WTC11 (cell line): Measurements from ENCODE around the gene PGGHG. TPM values are rescaled to one million over a fixed set of nuclear protein-coding genes. Genes with fewer than 3 reads are reported as not detected.

Source experiments
- ATAC-seq: fragments of 200-7000 bp; cut with Tn5 transposase; 2 replicates; pipeline ENCODE4 v1.10.0; 2021; ENCODE audit warnings: mild to moderate bottlenecking, moderate library complexity
- CTCF ChIA-PET: fragments of 300-600 bp; sonication (Branson Sonifier 250); formaldehyde crosslinking; loops from one replicate; lab custom pipeline; 2021; ENCODE audit warnings: antibody characterized with exemption; lab: Charles Lee
- POLR2A ChIA-PET: fragments of 350-600 bp; sonication (Branson Sonifier 250); formaldehyde crosslinking; loops from one replicate; lab custom pipeline; 2021; ENCODE audit warnings: antibody characterized with exemption; lab: Charles Lee
- DNase-seq: peaks from one replicate; pipeline ENCODE4 v3.0.0; 2021; ENCODE audit warnings: low spot score
- H3K27ac Mint-ChIP-seq: 2 replicates; pipeline ENCODE4 v1.8.0; 2021; ENCODE audit warnings: mixed read lengths
- H3K27me3 Mint-ChIP-seq: 2 replicates; pipeline ENCODE4 v1.8.0; 2021; ENCODE audit warnings: low read depth, mild to moderate bottlenecking, moderate library complexity, mixed read lengths
- H3K36me3 Mint-ChIP-seq: 2 replicates; pipeline ENCODE4 v1.8.0; 2021; ENCODE audit warnings: mixed read lengths
- H3K4me1 Mint-ChIP-seq: 2 replicates; pipeline ENCODE4 v1.8.0; 2022; ENCODE audit warnings: mixed read lengths
- H3K4me3 Mint-ChIP-seq: 2 replicates; pipeline ENCODE4 v1.8.0; 2021; ENCODE audit warnings: mild to moderate bottlenecking, moderate library complexity, mixed read lengths
- H3K9me3 Mint-ChIP-seq: 2 replicates; pipeline ENCODE4 v1.8.0; 2021; ENCODE audit warnings: mixed read lengths
- ATF6 ChIP-seq: sonication (generic); formaldehyde crosslinking; IDR thresholded peaks from 2 replicates; pipeline ENCODE4 v1.8.1; 2023; ENCODE audit warnings: mild to moderate bottlenecking, missing genetic modification reagents
- ELF4 ChIP-seq: sonication (generic); formaldehyde crosslinking; IDR thresholded peaks from 2 replicates; pipeline ENCODE4 v1.8.1; 2022; ENCODE audit warnings: low read depth, mild to moderate bottlenecking, moderate library complexity, missing genetic modification reagents
- NFYB ChIP-seq: sonication (generic); formaldehyde crosslinking; conservative IDR thresholded peaks from 2 replicates; pipeline ENCODE4 v1.8.0; 2022; ENCODE audit warnings: low read depth, missing genetic modification reagents
- NR2C2 ChIP-seq: sonication (generic); formaldehyde crosslinking; IDR thresholded peaks from 2 replicates; pipeline ENCODE4 v1.8.0; 2022; ENCODE audit warnings: mild to moderate bottlenecking, missing genetic modification reagents
- NR3C1 ChIP-seq: sonication (generic); formaldehyde crosslinking; conservative IDR thresholded peaks from 2 replicates; pipeline ENCODE4 v1.8.1; 2023; ENCODE audit warnings: low read depth, mild to moderate bottlenecking, missing genetic modification reagents
- PRRX2 ChIP-seq: fragments of 250-450 bp; sonication (Bioruptor Pico); IDR thresholded peaks from 2 replicates; pipeline ENCODE4 v1.8.0; 2021; ENCODE audit warnings: mild to moderate bottlenecking
- SOX15 ChIP-seq: fragments of 250-450 bp; sonication (Bioruptor Pico); IDR thresholded peaks from 2 replicates; pipeline ENCODE4 v1.9.0; 2021; ENCODE audit warnings: mild to moderate bottlenecking
- STAT6 ChIP-seq: sonication (generic); formaldehyde crosslinking; conservative IDR thresholded peaks from 2 replicates; pipeline ENCODE4 v1.8.1; 2023; ENCODE audit warnings: mild to moderate bottlenecking, low read depth, missing genetic modification reagents, moderate library complexity
- ZNF232 ChIP-seq: sonication (generic); formaldehyde crosslinking; IDR thresholded peaks from 2 replicates; pipeline ENCODE4 v1.8.0; 2022; ENCODE audit warnings: mild to moderate bottlenecking, missing genetic modification reagents
- ZNF263 ChIP-seq: sonication (generic); formaldehyde crosslinking; IDR thresholded peaks from 2 replicates; pipeline ENCODE4 v1.8.1; 2022; ENCODE audit warnings: low read depth, mild to moderate bottlenecking, moderate library complexity, missing genetic modification reagents
- ZNF512 ChIP-seq: sonication (generic); formaldehyde crosslinking; IDR thresholded peaks from 2 replicates; pipeline ENCODE4 v1.8.1; 2022; ENCODE audit warnings: missing genetic modification reagents, borderline replicate concordance
- ZNF532 ChIP-seq: fragments of 250-450 bp; sonication (Bioruptor Pico); IDR thresholded peaks from 2 replicates; pipeline ENCODE4 v1.9.0; 2021; ENCODE audit warnings: mild to moderate bottlenecking, borderline replicate concordance
- total RNA-seq: library from RNA; stranded (reverse); gene quantifications from 3 replicates; pipeline ENCODE4 v1.2.3, GENCODE V29; 2021

PGGHG gene
- total RNA-seq, 1 experiment from 2014 or later: 74.9 TPM

GRCh38 chr11:316031-316701 lies 27.2 kb downstream of the PGGHG start (continued):
- TF ChIP-seq NR3C1 (CRISPR knock-in tag) (no peak), NFYB (0 out of 2 replicates have a peak, but pooled peaks have one; percentile 24), ZNF532 (CRISPR knock-in tag) (no peak), ZNF263 (no peak), ZNF232 (CRISPR knock-in tag) (no peak)
- TF ChIP-seq, all 79 proteins: peak for 12

- no peak for TF ChIP-seq NR2C2
- no peak for TF ChIP-seq ZNF512 (CRISPR knock-in tag)
- TF ChIP-seq PRRX2 (CRISPR knock-in tag): no peak
- TF ChIP-seq SOX15 (CRISPR knock-in tag): no peak
- no peak for TF ChIP-seq STAT6 (CRISPR knock-in tag)
- no peak for TF ChIP-seq ELF4 (CRISPR knock-in tag)
- TF ChIP-seq ATF6 (CRISPR knock-in tag): no peak
- CTCF ChIA-PET: interaction anchor here (0.7 to 3.6 kb wide), 12 partner anchors 8 to 110 kb away, joined by 3 to 34 read pairs (median 6); partner anchors contain the start of genes BET1L, IFITM2 and RIC8A
- Mint-ChIP-seq H3K27me3 (no peaks in the 10 kb centered on the region), H3K27ac (peak overlapping the region; percentile 96), H3K36me3 (peaks cover 11% of the 10 kb centered on the region), H3K9me3 (no peaks in the 10 kb centered on the region), H3K4me1 (peaks cover 39% of the 10 kb centered on the region), H3K4me3 (peak overlapping the region; percentile 75)
- POLR2A ChIA-PET: interaction anchor here (0.6 to 1.1 kb wide), 5 partner anchors 9 to 396 kb away, joined by 3 to 5 read pairs (median 3); partner anchors contain the start of gene IFITM2
- DNase-seq: no peak
- no peak for ATAC-seq
Measured at GRCh38 chr11:316891-317301, 28.0 kb downstream of the PGGHG start.
